Endothelial cell of umbilical vein (primary cell): Measurements from ENCODE around the gene RAB8B. TPM values are rescaled to one million over a fixed set of nuclear protein-coding genes. Genes with fewer than 3 reads are reported as not detected.

Experiments used
- BruUV-seq: library from RNA; stranded (reverse); fragments of 400-500 nt; replicated peaks from 2 replicates; lab custom pipeline; 2021; lab: Mats Ljungman, UMichigan
- CTCF ChIA-PET: fragments of 300-600, 350-600 bp; sonication (Branson Sonifier 250); formaldehyde crosslinking; loops from one replicate; lab custom pipeline; 2021; ENCODE audit warnings: antibody characterized with exemption, inconsistent platforms; lab: Charles Lee
- POLR2A ChIA-PET: fragments of 300-600, 350-600 bp; sonication (Branson Sonifier 250); formaldehyde crosslinking; loops from one replicate; lab custom pipeline; 2021; ENCODE audit warnings: antibody characterized with exemption, inconsistent platforms; lab: Charles Lee
- DNase-seq: peaks from one replicate; pipeline ENCODE4 v3.0.0-alpha.2; 2011; ENCODE audit warnings: low read depth, low spot score
- FAIRE-seq: peaks from 2 replicates; lab custom pipeline; 2011; peaks lifted over from hg19 to GRCh38; lab: Jason Lieb, UNC
- H2AFZ ChIP-seq: 2 replicates; pipeline ENCODE4 v1.6.0; 2012; ENCODE audit warnings: low read depth, low read length, control low read depth, inconsistent platforms
- H3K27ac ChIP-seq: 2 replicates; pipeline ENCODE4 v1.5.1; 2011; ENCODE audit warnings: low read depth, mild to moderate bottlenecking, control low read depth, low read length, moderate library complexity; ENCODE audit not compliant: insufficient read depth
- H3K27me3 ChIP-seq, 2 experiments: 2 replicates each; pipeline versions ENCODE4 v1.6.0 to v1.6.1; 2011; ENCODE audit warnings: low read length in 2 of 2, mixed read lengths in 1 of 2; ENCODE audit not compliant: control insufficient read depth in 2 of 2, insufficient read depth in 2 of 2
- H3K36me3 ChIP-seq, 2 experiments: 2 replicates in 1 of 2; 3 replicates in 1 of 2; pipeline ENCODE4 v1.5.1; 2011; ENCODE audit warnings: low read length in 2 of 2, mild to moderate bottlenecking in 1 of 2, moderate library complexity in 1 of 2; ENCODE audit not compliant: control insufficient read depth in 2 of 2, insufficient read depth in 2 of 2; ENCODE audit errors: extremely low read depth in 1 of 2
- H3K4me1 ChIP-seq: 3 replicates; pipeline ENCODE4 v1.5.1; 2011; ENCODE audit warnings: mild to moderate bottlenecking, low read length; ENCODE audit not compliant: control insufficient read depth, insufficient read depth; ENCODE audit errors: extremely low read depth
- H3K4me2 ChIP-seq: 2 replicates; pipeline ENCODE4 v1.6.1; 2011; ENCODE audit warnings: low read length, control low read depth, mixed read lengths; ENCODE audit not compliant: insufficient read depth
- H3K4me3 ChIP-seq, 3 experiments: fragments of 200-600 bp in 1 of 3; sonication (generic), shearing (Covaris generic) in 1 of 3; replicated peaks in 1 of 3; 2 replicates each; pipeline ENCODE4 v1.5.1; 2011 to 2016; ENCODE audit warnings: control low read depth in 3 of 3, low read length in 3 of 3, mild to moderate bottlenecking in 2 of 3, inconsistent platforms in 1 of 3, low read depth in 1 of 3, moderate library complexity in 1 of 3; ENCODE audit not compliant: insufficient read depth in 1 of 3
- H3K79me2 ChIP-seq: 2 replicates; pipeline ENCODE4 v1.6.0; 2012; ENCODE audit warnings: low read length, inconsistent platforms; ENCODE audit not compliant: control insufficient read depth, insufficient read depth
- H3K9ac ChIP-seq: replicated peaks from 2 replicates; pipeline ENCODE3; 2011; ENCODE audit warnings: low read length, control low read depth; ENCODE audit not compliant: insufficient read depth; ENCODE audit errors: extremely low read depth
- H3K9me1 ChIP-seq: replicated peaks from 3 replicates; pipeline ENCODE4 v1.6.0; 2011; ENCODE audit warnings: mild to moderate bottlenecking, low read length; ENCODE audit not compliant: control insufficient read depth, insufficient read depth; ENCODE audit errors: extremely low read depth
- H3K9me3 ChIP-seq: replicated peaks from 2 replicates; pipeline ENCODE4 v1.5.1; 2012; ENCODE audit warnings: low read length, inconsistent platforms; ENCODE audit not compliant: control insufficient read depth, insufficient read depth
- H4K20me1 ChIP-seq: replicated peaks from 2 replicates; pipeline ENCODE3; 2011; ENCODE audit warnings: mild to moderate bottlenecking, low read length; ENCODE audit not compliant: control insufficient read depth, insufficient read depth; ENCODE audit errors: extremely low read depth
- FOS ChIP-seq: IDR thresholded peaks from 2 replicates; pipeline ENCODE4 v1.6.1; 2011; ENCODE audit warnings: mild to moderate bottlenecking, low read length, moderate library complexity, borderline replicate concordance; ENCODE audit not compliant: insufficient read depth
- JUN ChIP-seq: IDR thresholded peaks from 2 replicates; pipeline ENCODE4 v1.6.1; 2011; ENCODE audit warnings: borderline replicate concordance, low read depth; ENCODE audit not compliant: insufficient read length, insufficient read depth
- POLR2A ChIP-seq: IDR thresholded peaks from 2 replicates; pipeline ENCODE4 v1.6.1; 2012; ENCODE audit warnings: low read depth, mild to moderate bottlenecking, control low read depth, low read length
- POLR2AphosphoS5 ChIP-seq: IDR thresholded peaks from 2 replicates; pipeline ENCODE4 v1.6.1; 2012; ENCODE audit warnings: low read depth, mild to moderate bottlenecking, control low read depth, low read length, moderate library complexity; ENCODE audit not compliant: insufficient read depth
- dilution Hi-C: fragments of 300-500 bp; cut with MboI; formaldehyde crosslinking; loops from one replicate; pipeline ENCODE4 v1.15.0; 2019; ENCODE audit warnings: low sequenced_read_pairs; ENCODE audit not compliant: extremely low pct_ligation_motif_present
- intact Hi-C: fragments of 100-400 bp; cut with micrococcal nuclease; formaldehyde crosslinking; loops from one replicate; pipeline ENCODE4 v1.10.0; 2022
- polyA plus RNA-seq, 4 experiments: library from polyadenylated mRNA; depleted of rRNA in 3 of 4; stranded (reverse) in 3 of 4; unstranded in 1 of 4; fragments of >200 nt; gene quantifications; 2 replicates each; pipeline versions ENCODE4 v1.2.1 to v1.2.3, GENCODE V29; 2011 to 2012; ENCODE audit warnings: missing spikeins in 1 of 4
- total RNA-seq: library from RNA; stranded (reverse); gene quantifications from 2 replicates; pipeline ENCODE4 v1.2.3, GENCODE V29; 2021
- TF ChIP-seq, protein P1 (sequence below), 2 donors: IDR thresholded peaks; 1 replicate in 1 of 2; 2 replicates in 1 of 2; pipeline ENCODE4 v1.5.1; 2011; ENCODE audit warnings: low read length in 2 of 2, mild to moderate bottlenecking in 2 of 2, moderate library complexity in 2 of 2, control low read depth in 1 of 2, inconsistent platforms in 1 of 2, low read depth in 1 of 2; ENCODE audit not compliant: insufficient read depth in 1 of 2; ENCODE audit errors: extremely low read depth in 1 of 2
- TF ChIP-seq, protein P2 (sequence below): IDR thresholded peaks from 2 replicates; pipeline ENCODE4 v1.6.1; 2011; ENCODE audit not compliant: insufficient read depth, insufficient read length

RAB8B gene
- total and polyA plus RNA-seq, 2 donors (not counting 3 experiments of a cell fraction or from before 2014, with no cell fraction given): 10.4 to 52.5 TPM

DNA sequence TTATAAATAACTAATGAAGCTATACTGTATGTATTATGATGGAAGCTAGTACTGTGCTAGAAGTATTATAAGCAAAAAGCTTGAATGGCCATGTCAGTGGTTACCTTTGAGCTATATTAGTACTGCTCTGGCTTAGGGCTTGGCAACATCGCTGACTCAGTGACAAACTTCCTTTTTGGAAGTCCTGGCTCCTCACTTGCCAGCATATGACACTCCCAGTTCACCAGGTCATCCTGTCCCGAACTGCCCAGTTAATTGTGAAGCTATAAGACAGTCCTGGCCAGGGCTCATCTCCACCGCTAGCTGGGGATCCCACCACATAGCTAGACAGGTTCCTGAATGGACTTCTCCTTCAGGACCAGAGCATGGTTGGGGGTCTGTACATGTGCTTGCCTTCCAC, 31.9 kb downstream of the RAB8B start:
- Histone ChIP-seq H3K9ac (no peak overlapping the region), H3K27ac (peak overlapping the region; percentile 20), H3K4me2 (peak overlapping the region; percentile 81), H2AFZ (no peak overlapping the region), H3K9me1 (peaks cover 3% of the 10 kb centered on the region), H3K36me3 (no peaks in the 10 kb centered on the region), H3K79me2 (peaks cover 59% of the 10 kb centered on the region), H3K9me3 (no peaks in the 10 kb centered on the region), H3K27me3 (no peaks in the 10 kb centered on the region), H3K4me3 (no peak overlapping the region), H4K20me1 (no peaks in the 10 kb centered on the region), H3K4me1 (peaks cover 40% of the 10 kb centered on the region)
- no peak for TF ChIP-seq POLR2A
- TF ChIP-seq JUN: no peak
- TF ChIP-seq, protein P1, sequence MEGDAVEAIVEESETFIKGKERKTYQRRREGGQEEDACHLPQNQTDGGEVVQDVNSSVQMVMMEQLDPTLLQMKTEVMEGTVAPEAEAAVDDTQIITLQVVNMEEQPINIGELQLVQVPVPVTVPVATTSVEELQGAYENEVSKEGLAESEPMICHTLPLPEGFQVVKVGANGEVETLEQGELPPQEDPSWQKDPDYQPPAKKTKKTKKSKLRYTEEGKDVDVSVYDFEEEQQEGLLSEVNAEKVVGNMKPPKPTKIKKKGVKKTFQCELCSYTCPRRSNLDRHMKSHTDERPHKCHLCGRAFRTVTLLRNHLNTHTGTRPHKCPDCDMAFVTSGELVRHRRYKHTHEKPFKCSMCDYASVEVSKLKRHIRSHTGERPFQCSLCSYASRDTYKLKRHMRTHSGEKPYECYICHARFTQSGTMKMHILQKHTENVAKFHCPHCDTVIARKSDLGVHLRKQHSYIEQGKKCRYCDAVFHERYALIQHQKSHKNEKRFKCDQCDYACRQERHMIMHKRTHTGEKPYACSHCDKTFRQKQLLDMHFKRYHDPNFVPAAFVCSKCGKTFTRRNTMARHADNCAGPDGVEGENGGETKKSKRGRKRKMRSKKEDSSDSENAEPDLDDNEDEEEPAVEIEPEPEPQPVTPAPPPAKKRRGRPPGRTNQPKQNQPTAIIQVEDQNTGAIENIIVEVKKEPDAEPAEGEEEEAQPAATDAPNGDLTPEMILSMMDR (IDR thresholded peaks at IDR 0.05; ENCODE audit: extremely low read depth in 1 of 2, insufficient read depth in 1 of 2, low read depth in 1 of 2, low read length in 2 of 2): no peak
- peak; percentile 59 for TF ChIP-seq FOS
- TF ChIP-seq, protein P2, sequence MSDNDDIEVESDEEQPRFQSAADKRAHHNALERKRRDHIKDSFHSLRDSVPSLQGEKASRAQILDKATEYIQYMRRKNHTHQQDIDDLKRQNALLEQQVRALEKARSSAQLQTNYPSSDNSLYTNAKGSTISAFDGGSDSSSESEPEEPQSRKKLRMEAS: no peak
- TF ChIP-seq POLR2AphosphoS5: peak; percentile 35
- ChIA-PET CTCF (interaction anchor here (0.6 to 1.3 kb wide), 8 partner anchors 9 to 71 kb away, joined by 3 to 6 read pairs (median 3); no protein-coding TSS in a partner anchor), POLR2A (interaction anchor here (1.1 kb wide), 1 partner anchor 64 kb away, joined by 3 read pairs; the partner anchor contains the start of gene RPS27L)
- FAIRE-seq (peak; percentile 84), DNase-seq (peak; percentile 72)
- intact Hi-C loops (no loop called here), dilution Hi-C loops (no loop called here)
- no TSS peak for BruUV-seq
